Activated T-cell treated with anti-CD3 and anti-CD28 coated beads for 4 hours (primary cell): ENCODE results near the gene TBX10.
"Not testable (repeated sequence)": the region's sequence is repeated elsewhere in the genome, so short reads cannot be mapped to it uniquely, and the experiment has no call there.

ENCODE experiments used
- DNase-seq: peaks from one replicate; pipeline ENCODE4 v3.0.0-alpha.2; 2020

The TBX10 gene

DNA sequence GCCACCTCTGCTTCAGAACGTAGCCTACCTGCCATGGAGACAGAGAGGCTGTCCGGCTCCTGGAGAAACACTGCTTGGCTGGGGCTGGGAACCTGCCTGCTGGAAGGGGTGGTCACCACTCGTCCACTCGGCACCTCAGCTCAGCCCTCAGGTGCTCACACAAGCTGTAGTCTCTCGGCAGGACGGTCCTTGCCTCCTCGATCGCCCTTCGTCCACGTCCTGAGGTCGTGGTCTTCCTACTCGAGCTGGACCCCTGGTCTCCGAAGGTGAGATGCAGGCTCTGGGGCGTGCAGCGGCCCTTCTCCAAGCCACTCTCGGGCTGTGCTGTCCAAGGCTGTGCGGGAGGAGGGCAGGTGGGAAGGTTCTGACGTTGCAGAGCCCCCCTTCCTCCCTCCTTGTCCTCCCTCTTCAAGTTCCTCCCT, at the start of gene TBX10:
TBX10 (minus strand) TSS at position 326 of the 422 bp plus-strand sequence; CDS start at position 35, 291 bp downstream.
- DNase-seq, result no peak

DNA sequence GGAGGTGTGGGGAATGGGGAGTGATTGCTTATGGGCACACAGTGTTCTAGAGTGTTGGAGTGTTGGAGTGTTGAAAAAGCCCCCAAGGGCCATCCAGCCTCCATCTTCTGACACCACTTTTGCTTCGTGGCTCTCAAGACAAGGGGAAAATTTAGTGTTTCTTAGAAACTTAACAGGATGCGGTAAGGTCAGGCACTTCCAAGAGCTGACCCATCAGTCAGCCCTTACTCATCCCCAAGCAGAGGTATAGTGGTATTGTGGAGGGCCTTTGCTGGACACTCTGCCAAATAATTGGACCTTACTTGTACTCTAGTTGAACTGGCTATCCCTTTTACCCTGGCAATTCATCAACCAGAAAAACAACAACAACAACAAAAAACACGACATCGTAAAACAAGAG, 49.6 kb upstream of the TBX10 start:
- no peak for DNase-seq

DNA sequence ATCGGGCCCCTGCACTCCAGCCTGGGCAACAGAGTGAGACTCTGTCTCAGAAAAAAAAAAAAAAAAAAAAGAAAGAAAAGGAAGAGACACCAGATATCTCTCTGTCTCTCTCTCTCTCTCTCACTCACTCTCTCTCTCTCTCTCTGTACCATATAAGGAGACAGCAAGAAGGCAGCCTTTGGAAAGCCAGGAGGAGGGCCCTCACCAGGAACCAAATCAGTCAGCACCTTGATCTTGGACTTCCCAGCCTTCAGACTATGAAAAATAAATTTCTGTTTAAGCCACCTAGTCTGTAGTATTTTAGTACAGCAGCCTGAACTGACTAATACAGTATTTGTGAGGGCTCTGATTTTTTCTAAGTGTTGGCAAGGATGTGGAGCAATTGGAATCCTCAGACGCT, 48.4 kb upstream of the TBX10 start:
- no peak for DNase-seq

DNA sequence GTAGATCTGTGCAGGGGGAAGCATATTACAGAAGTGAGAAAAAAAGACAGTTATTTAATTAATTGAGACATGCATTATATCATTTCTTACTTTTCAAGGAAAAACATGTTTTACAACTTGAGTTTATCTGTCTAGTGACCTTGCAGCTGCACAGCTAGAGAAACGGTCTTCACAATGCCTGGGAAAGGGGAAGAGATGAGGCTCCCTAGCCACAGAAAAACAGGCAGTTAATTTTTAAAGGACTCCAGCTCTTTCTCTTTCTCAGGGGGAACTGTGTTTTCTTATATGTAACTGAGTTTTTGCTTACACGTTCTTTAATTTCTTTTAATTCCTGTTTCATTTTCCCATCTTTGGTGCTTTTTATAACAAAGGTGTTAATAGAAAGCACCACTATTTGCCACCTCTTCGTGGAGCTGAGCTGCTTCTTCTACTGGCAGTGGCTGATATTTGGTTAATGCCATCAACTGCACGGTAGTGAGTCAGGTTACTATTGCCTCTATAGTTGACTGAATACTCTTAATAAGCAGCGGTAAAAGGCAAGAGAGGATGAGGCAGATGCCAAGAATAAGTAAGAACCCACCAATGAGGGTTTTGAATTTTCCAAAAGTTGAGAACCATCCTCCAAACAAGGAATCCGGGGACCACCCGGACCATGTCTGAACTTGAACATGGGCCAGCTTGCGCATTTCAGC, 46.2 kb upstream of the TBX10 start:
- DNase-seq, result not testable (repeated sequence)

DNA sequence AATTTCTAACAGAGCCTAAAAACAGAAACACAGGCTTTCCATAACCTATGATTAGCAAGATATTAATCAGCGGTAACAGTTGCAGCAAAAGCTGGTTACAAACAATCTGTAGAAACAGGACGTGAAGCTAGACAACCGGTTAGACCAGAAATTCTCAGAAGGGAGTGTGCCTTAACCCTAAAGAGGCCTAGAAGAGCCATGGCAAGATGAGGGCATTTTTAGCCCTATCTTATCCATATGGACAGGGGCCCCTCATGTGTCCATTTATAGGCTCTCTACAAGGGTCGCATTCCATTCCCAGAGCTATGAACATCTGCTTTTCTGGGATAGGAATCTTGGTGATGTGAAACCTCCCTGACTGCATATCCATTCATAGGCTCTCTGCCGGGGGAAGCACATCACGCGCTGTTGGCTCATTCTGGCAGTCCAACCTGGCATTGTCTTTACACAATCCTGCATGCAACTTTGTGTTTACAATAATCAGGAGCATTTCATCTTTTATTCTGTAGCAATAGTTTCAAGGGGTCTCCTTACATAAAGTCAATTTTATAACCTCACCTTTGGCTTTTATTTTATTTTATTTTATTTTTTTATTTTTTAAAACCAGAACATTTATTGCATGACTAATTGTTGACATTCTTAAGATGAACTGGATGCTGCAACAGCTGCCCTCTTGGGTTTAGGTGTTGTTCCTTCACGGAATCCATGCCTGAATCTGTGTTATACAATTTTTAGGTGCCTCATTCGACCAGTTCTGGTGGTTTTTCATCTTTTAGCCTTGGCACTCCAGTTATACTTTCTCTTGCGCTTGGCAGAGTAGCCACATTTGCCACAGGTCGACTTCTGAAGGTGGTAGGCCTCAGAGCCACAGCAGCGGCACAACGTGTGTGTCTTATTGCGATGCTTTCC, 42.8 kb upstream of the TBX10 start:
- DNase-seq, result not testable (repeated sequence)

DNA sequence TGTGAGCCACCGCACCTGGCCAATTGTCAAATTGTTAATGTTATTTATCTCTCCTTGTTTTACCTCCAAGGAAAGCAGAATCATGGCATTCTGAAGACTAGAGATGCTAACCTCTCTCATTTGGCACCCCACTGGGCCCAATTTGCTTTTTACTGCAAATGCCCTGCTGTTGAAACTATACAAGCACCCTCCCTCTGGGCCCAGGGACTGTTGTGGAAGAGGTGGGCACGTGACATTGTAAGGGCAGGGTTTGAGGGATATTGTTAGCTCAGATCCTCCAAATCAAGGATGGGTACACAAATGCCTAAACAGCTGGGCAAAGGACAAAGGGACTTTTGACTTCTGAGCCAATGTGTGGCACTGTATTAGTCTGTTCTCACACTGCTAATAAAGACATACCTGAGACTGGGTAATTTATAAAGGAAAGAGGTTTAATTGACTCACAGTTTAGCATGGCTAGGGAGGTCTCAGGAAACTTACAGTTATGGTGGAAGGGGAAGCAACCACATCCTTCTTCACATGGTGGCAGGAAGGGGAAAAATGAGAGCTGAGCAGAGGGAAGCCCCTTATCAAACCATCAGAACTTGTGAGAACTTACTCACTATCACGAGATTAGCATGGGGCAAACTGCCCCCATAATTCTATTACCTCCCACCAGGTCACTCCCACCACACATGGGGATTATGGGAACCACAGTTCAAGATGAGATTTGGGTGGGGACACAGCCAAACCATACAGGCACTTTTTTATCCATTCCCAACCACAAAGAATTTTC, 41.3 kb upstream of the TBX10 start:
- no peak for DNase-seq

DNA sequence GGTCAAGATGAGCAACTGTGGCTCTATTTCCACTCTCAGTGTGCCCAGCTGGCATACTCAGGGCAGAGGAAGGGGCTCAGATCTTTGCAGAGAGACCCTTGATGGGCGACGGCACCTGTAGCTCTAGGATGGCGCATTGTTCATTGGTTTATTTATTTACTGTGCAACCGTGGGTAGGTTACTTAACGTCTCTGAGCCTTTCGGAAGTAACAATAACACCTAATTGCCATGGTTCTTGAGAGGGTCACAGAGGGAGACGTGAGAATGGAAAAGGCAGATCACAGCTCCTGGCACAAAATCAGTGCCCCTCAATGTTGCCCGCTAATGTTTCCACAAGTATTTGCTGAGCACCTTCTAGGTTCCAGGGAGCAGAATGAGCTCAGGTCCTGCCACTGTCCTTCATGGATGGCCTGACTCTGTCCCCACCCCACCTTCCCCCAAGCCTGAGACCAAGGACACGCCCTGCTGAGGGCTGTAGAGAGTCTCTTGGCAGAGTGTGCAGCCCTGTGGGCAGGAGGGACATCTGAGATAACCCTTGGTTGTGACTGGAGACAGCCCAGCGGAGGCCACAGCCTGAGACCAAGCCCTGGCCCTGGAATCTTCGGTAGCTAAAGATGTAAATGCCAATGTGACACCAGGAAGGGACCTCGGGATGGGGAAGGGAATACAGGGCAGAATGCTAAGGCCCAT, 35.6 kb upstream of the TBX10 start:
- DNase-seq, result no peak

DNA sequence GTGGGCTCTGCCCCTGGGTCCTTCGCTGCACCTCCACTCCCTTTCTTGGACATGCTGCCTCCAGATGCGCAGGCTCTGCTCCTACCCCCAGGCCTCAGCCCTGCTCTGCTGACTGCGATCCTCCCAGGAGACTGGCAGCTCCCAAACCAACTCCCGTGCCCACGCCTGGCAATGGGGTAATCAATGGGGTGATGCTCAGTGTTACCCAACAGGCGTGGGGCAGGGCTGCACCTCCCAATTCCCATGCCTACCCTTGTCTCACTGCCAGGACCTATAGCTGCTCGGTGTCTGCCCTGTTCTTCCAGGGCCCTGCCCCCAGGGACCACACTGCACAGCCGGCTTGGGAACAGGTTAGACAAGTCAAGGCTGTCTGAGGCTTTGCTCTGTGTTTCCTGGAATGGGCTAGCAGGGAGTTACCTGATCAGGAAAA, 34.9 kb upstream of the TBX10 start, which contains the start of gene ALDH3B2:
ALDH3B2 (minus strand) TSS at position 182 of the 430 bp plus-strand sequence. CDS start 7,688 bp downstream, outside the sequence.
- no peak for DNase-seq

DNA sequence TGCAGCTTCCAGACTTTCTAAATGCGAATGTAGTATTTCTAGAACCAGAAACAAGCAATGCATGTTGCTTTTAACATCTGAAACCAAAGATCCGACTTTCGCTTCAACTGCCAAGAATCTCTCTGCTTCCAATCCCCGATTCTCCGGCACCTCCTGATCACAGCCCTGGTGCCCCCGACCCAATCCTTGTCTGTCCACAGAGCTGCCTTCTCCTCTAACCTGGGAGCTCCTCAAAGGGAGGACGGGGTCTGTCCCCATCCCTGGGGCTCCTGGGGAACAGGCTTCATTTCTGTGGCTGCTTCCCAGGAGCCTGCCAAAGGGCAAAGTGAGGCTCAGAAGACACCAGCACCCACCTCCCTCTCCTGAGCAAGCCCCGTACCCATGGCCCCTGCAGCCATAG, 34.3 kb upstream of the TBX10 start:
- DNase-seq, result no peak

DNA sequence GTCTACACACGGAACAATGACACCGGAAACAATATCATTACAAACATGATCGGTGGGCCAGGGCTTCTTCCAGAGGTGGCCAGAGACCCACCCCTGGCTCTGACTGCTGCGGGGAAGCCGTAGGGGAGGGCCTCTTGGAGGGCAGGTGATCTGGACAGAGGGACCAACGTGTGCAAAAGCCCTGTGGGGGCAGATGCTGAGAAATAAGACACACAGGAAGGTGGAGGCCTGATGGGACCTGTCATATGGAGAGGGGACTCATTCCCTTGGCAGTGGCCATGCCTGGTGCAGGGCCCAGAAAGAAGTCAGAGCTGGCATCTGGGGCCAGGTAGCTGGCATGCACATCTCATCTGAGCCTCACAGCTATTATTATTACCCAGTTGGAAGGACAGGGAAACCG, 33.8 kb upstream of the TBX10 start:
- no peak for DNase-seq

DNA sequence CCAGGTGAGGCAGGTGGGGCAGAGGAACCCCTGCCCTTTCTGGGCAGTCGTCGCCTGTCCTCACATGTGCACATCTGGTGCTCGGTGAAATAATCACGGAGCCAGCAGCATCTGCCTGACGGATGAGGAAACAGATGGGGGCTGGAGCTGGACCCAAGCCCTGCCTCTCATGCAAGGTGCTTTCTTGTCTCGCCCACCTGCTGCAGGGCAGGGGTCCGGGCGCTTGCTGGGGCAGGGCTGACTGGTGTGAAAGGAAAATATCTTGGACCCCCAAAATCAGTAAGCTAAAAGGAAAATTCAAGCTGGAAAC, 31.6 kb upstream of the TBX10 start:
- no peak for DNase-seq

DNA sequence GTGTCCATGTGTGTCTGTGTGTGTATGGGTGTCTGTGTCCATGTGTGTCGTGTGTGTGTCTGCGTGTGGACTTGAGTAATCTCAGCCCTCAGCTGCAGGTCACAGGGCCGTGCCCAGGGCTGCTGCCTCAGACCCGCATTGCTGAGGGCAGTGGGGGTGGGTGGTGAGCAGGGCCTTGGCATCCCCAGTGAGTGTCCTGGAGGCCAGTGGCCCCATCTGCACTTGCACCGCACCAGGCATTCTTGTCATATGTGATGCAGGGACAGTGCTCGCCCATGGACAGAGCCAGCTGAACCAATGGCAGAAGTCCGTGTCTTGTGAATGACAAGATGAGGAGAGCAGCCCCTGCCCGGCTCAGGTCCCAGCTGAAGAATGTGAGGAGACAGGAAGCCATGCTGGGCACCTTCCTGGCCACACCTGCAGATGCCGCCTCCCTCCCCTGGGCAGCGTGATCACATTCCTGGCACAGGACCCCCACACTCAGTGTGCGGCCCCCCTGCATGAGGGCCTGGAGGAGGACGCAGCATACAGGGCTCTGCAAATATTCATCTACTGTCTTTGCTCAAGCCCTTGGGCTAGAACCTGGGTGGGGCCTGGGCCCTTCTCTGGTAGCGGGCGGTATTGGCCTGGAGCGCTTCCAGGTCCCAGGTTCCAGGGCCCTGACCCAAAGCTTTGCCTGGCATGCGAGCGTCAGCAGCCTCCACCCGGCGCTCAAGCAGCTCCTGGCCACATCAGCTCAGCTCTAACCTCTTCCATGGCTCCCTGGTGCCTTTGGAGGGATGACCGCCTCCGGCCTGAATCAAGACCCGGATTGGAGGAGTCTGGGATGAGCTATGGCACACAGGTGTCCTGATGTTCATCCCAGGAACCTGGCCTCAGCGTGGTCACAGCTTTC, 31.0 kb upstream of the TBX10 start:
- DNase-seq, result no peak

DNA sequence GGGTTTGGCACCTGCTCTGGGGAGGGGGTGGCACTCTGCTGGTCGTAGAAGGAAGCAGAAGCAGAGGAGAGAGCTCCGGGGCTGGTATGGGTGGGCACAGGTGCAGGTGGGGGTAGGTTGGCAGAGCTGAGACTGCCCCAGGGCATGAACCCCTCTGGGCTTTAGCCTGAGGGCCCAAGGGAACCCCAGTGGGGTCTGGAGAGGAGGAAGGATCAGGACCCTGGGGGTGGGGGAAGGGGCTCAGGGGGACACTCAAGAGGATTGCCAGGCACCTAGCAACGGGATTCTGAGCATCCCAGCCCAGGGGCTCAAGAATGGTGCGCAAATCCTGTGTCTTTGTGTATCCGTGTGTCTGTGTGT, 28.6 kb upstream of the TBX10 start:
- DNase-seq, result no peak

DNA sequence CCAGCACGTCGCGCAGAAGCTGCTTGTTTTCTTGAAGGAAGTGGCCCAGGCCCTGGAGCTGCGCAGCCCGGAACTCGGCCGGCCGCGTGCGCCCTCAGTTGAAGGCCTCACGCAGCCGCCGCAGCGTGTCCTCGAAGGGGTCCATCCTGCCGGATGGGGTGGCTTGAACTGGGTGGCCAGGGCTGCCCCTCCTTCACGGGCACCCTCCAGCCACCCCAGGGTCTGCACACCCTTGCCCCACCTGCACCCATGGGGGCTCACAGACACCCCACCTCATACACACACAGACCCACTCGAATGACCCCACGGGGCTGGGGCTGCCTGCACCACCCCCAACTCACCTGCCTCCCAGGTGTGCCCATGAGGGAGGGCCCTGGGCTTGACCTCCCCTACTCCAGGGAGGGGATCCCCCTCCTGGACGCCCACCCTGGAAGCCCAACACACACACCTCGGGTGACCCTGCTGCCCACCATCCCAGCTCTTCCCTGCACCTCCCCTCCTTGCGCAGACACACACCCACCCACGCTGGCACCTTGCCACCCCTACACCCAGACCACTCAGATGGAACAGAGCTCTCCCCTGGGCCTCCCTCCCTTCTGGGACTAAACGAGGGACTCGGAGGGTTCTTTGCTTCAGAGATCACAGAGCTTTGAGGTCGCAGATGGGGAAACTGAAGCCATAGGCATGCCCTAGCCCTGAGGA, 28.1 kb upstream of the TBX10 start:
- no peak for DNase-seq

DNA sequence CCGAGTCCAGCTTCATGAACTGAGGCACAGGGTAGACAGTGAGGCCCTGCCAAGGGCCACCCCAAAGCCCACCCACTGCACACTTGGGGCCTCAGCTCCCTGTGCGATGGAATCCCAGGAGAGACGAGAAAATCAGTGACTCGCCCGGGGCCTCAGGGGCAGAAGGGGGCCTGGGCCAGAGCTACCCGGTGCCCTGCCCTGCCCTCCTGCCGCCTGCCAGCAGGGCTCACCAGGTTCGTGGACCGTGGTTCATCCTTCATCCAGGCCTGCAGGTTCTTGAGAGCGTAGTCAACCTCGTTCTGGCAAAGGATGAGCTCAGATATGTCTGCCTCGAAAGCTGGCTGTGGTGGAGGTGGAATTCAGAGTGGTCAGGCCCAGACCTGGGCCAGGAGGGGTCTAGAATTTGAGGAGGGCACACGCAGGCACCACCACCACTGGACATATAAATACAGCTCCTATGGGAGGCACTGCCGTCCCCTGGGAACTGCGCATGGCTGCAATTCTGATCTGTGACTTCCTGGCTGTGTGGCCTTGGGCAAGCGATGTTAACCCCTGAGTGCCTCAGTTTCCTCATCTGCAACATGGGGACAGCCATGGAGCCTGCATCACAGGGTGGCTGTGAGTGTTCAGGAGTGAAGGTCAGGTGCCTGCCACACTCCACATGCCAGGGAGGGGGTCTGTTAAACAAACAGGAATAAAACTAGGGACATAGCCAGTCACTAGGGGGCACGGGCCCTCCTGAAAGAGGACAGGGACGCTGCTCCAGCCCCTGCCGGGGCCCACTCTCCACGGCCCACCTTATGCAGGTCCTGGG, 27.3 kb upstream of the TBX10 start:
- no peak for DNase-seq

DNA sequence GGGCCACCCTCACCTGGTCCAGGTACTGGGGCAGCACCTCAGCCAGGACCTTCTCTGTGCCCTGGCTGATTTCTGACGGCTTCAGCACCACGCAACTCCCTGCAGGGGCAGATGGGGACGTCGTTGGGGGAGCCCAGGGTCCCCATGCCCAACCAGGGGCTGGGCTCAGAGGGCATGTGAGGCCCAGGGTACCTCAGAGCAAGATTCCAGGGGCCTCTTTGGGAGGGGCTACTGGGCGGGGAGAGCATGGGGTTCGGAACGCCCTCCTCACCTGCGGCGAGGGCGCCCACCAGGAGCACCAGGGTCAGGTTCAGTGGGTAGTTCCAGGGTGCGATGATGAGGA, 26.7 kb upstream of the TBX10 start:
- no peak for DNase-seq

DNA sequence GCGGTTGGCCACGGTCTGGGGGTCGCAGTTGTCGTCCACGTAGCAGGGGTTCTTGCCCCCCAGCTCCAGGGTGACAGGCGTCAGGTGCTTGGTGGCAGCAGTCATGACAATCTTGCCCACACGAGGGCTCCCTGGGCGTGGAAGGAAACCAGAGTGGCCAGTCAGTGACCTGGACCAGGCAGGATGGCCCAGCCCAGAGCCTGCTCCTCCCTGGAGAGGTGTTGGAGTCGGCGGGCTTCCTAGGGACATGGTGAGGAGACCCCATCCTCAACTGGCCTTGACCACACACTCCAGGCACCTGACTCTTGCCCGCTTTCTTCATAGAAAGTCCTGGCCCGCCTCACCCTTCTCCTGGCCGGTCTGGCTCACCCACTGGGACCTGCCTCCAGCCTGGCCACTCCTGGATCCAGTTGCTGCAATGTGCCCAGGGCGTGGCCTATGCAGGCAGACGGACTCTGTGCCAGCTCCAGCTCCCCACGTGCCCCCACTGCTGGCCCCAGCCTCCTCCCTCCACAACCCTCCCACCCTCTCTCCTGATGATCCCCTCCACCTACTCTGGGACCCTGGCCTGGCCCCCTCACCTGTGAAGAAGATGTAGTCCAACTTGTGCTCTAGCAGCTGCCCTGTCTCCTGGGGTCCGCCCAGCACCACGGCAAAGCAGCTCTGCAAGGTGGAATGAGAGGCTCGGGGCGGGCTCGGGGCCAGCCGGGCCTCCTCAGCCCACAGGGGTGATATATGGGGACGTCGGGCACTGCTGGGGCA, 26.2 kb upstream of the TBX10 start:
- DNase-seq, result no peak

DNA sequence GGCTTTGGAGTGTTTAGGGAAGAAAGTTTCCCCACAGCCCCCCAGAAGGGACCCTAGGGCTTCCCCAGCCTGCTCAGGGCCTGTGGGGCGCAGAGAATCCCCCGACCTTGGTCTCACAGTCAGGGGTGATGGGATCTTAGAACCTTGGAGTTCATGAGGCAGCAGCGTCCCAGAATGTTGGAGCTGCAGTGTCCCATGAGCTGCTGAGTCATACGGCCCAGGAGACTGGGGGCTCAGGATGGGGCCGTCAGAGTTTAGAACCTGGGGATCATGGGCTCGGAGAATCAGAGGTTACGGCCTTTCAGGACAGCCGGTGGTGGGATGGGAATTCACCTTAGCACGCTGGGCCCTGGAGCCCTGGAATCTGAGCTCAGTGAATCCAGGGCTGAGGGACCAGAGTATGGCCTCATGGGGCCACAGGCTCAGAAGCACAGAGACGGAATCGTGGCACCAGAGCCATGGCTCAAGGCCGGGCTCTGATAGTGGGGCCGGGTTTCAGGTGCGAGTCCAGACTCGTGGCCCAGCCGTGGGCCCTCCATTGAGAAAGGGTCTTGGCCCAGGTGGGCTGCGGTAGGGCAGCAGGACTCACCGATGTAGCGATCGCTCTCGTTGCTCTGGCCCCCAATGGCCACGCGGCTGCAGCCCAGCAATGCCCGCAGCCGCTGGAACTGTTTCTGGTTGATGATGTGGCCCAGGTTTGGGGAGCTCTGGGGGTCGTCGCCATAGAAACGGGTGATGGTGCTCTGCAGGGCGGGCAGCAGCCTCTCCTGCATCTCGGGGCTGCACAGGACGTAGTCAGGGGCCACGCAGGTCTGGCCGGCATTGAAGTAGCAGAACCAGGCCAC, 25.4 kb upstream of the TBX10 start:
- DNase-seq, result no peak

DNA sequence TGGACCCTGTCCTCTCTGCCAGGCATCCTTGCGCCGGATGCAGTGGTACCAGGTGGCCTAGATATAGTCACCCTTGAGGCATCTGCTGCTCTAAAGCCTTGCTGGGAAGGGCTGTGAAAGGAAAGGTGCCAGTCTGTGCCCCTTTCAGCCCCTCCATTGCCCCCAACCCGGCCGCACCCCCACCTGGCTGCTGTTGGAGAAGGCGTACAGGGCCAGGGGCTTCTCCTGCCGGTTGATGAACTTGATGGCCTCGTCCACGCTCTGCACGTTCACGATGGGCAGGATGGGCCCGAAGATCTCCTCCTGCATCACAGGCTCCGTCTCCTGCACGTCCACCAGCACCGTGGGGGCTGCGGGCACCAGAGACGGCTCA, 24.6 kb upstream of the TBX10 start:
- DNase-seq, result no peak
